GM18951 (cell line): Measurements from ENCODE around the gene CBX7.

ENCODE experiments used
- POLR2A ChIP-seq: IDR thresholded peaks from 4 replicates; pipeline ENCODE4 v1.6.1; 2011; ENCODE audit warnings: mild to moderate bottlenecking; ENCODE audit not compliant: insufficient read length, insufficient read depth; ENCODE audit errors: extremely low read depth
- in situ Hi-C: fragments of 300-500 bp; cut with MboI; formaldehyde crosslinking; loops from one replicate; pipeline ENCODE4 v1.12.0; 2022; ENCODE audit warnings: low sequenced_read_pairs, mixed read lengths, inconsistent platforms; ENCODE audit not compliant: unreplicated experiment

The CBX7 gene

GRCh38 chr22:39178206-39179111, 26.0 kb upstream of the CBX7 start:
- in situ Hi-C loops = no loop called here
- TF ChIP-seq POLR2A = no peak

DNA sequence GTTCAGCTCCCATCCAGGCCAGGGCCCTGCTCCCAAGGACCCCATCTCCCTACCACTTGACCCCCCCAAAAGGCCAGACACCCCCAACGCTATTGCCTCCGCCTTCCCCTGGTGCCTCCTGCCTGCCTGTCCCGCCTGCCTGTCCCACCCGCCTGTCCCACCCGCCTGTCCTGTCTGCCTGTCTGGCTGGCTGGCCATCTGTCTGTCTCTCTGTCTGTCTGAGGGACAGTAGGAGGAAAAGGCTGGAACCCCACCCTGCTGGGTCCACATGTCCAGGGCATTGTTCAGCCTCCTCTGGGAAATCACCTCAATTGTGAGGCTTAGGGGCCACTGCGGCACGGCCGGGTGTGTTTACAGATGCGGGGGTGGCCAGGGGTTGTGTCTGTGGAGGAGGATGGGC, 25.3 kb upstream of the CBX7 start:
- in situ Hi-C loops = no loop called here
- TF ChIP-seq POLR2A = no peak

DNA sequence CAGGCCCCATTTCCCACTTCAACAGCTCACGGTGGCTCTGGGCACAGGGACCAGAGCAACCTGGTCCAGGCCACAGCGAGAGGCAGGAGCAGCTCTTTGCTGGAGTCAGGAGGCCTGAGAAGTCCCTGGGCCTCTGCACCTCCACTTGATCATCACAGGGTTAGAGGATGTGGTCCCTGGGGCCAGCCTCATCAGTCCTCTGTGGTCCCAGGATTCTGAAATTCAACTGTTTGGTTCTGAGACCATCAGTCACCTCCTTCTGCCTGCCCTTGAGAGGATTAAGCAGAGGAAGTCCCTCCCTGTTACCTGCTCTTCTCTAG, 24.9 kb upstream of the CBX7 start:
- in situ Hi-C loops = no loop called here
- TF ChIP-seq POLR2A = no peak

- no peak for TF ChIP-seq POLR2A
- in situ Hi-C loops = no loop called here
Observed at GRCh38 chr22:39176714-39177455, 24.4 kb upstream of the CBX7 start.

- in situ Hi-C loops = no loop called here
- no peak for TF ChIP-seq POLR2A
Observed at GRCh38 chr22:39176143-39176713, 23.7 kb upstream of the CBX7 start.

DNA sequence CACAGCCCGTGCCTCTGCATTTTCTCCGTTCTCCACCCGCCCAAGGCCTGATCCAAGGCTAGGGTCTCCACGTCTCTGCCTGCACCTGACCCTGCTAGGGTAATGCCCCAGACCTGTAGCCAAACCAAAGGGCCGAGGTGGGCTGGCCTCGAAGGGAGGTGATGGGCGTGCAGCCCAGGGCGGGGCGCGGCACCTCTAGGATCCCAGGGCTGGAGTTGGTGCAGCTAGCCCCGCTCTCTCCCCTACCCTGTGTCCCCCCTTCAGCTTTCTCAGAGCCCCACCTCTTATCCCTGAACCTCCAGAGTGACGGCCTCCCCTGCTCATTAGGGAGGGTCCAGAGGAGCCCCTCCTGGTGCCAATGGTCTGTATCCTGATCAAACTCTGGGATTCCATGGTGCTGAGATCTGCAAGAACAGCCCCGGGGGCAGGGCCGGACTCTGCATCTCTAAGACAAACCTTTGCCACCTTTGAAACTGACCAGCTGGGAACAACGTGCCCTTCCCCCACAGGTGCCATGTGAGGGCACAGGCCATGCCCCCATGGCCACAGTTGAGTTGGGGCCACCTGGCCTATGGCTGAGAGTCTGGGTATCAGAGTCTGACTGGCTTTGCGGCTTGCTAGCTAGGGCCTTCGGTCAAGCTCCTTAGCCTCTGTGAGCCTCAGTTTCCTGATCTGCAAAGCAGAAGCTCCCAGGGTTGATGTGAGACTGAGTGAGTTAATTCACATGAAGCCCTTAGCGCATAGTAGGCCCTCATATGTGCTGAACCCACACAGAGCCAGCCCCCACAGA, 23.1 kb upstream of the CBX7 start:
- in situ Hi-C loops = no loop called here
- no peak for TF ChIP-seq POLR2A

DNA sequence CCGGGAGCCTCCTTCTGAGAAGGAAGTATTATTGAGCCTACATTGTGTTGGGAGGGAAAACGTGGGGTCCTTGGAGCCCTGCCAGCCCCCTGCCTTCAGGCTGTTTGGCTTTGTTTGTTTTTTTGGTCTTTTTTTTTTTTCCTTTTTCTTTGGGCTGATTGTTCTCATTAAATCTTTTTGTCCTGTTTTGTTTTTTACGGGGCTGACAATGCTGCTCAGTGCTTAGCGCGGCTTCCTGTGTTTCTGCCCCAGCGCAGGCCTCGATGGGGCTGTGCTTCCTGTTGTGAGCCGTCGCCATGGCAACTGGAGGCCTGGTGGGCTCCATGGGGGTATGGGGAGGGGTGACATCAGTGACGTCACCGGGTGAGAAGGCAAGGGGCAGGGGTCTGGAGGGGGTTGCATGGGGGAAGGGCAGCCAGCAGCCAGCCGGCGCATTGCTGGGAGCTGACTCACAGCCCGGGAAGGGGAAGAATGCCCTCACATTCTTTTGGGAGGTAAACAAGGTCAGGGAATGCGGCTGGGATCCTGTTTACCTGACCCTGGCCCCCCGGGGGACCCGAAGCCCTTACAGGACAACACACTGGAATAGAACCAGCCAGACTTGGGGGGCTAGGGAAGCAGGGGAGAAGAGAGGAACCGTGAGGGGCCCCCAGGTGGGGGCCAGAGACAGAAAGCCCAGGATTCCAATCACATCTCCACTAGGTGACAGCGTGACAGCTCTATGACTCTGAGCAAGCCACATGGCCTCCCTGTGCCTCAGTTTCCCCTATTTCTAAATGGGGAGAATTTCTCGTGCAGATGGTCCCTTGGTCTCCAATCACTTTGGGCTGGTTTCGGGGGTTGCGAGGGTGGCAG, 22.2 kb upstream of the CBX7 start:
- TF ChIP-seq POLR2A = no peak
- in situ Hi-C loops = loop anchor here (5.0 kb wide), 1 partner anchor 123 kb away; no protein-coding TSS in a partner anchor

GRCh38 chr22:39173787-39174497, 21.5 kb upstream of the CBX7 start:
- in situ Hi-C loops = loop anchor here (5.0 kb wide), 1 partner anchor 123 kb away; no protein-coding TSS in a partner anchor
- TF ChIP-seq POLR2A = no peak

GRCh38 chr22:39173050-39173706, 20.7 kb upstream of the CBX7 start:
- TF ChIP-seq POLR2A = no peak
- in situ Hi-C loops = loop anchor here (5.0 kb wide), 1 partner anchor 124 kb away; no protein-coding TSS in a partner anchor

DNA sequence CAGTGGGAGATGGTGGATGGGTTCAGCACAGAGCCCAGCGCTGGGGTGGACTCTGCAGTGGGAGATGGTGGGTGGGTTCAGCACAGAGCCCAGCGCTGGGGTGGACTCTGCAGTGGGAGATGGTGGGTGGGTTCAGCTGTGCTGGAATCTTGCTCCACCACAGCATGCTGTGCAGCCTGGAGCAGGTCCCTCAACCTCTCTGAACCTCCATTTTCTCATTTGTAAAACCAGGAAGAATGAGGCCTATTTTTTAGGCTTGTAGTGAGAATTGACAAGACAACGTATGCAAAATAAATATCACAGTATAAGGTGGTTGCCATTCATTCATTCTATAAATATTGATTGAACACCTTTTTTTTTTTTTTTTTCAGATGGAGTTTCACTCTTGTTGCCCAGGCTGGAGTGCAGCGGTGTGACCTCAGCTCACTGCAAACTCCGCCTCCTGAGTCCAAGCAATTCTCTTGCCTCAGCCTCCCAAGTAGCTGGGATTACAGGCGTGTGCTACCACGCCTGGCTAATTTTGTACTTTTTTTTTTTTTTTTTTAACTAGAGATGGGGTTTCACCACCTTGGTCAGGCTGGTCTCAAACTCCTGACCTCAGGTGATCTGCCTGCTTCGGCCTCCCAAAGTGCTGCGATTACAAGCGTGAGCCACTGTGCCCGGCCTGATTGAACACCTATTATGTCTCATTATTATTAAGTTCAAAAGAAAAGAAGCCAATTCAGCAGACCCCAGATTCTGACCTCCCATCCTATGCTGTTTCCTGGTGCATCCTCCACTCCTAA, 20.0 kb upstream of the CBX7 start:
- in situ Hi-C loops = loop anchor here (5.0 kb wide), 1 partner anchor 125 kb away; no protein-coding TSS in a partner anchor

DNA sequence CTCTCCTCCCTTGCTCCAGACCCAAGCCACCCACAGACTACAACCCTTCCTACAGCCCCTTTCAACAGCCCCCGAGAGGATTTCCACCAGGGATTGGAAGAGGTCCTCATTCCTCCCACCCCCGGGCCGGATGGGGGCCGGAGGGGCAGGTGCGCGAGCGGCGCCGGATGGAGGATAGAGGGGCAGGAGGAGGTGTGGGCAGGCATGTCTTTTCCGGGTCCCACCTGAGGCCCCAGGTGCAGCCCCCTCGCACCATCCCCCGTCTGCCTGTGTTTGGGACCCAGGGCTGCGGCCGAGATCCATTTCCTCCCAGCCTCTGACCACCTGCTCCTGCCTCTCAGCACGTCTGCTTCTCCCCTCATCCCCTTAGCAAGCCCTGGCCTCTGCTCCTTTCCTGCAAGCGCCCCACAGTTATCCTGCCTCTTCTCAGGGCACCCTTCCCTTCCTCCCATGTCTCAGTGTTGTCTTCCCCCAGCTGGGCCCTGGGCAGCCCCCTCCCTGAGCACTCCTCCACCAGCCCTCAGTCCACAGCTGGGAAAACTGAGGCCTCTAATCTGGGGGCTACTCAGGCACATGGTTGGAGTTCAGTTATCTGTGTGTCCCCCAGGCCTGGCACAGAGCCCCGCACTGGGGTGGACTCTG, 19.3 kb upstream of the CBX7 start:
- TF ChIP-seq POLR2A = no peak
- in situ Hi-C loops = loop anchor here (5.0 kb wide), 1 partner anchor 126 kb away; no protein-coding TSS in a partner anchor
